IMR-90 (cell line): ENCODE data around the gene PRR12. TPM values are rescaled to one million over a fixed set of nuclear protein-coding genes. Genes with fewer than 3 reads are reported as not detected.

ENCODE experiments used
- ATAC-seq: fragments of 200-7000 bp; cut with Tn5 transposase; 2 replicates; pipeline ENCODE4 v1.9.1; 2020; ENCODE audit warnings: low read depth, mild to moderate bottlenecking, moderate library complexity
- BruUV-seq: library from RNA; stranded (reverse); fragments of 400-500 nt; replicated peaks from 2 replicates; lab custom pipeline; 2021; lab: Mats Ljungman, UMichigan
- CTCF ChIA-PET: fragments of 300-600 bp; formaldehyde crosslinking; extraction: SDS; loops from one replicate; lab custom pipeline; 2021; ENCODE audit warnings: antibody characterized with exemption; lab: Yijun Ruan, JAX
- POLR2A ChIA-PET: fragments of 300-600 bp; sonication (Branson Sonifier 250); formaldehyde crosslinking; loops from one replicate; lab custom pipeline; 2022; ENCODE audit warnings: antibody characterized with exemption; ENCODE audit not compliant: unreplicated experiment; lab: Charles Lee
- DNase-seq: peaks from one replicate; pipeline ENCODE4 v3.0.0; 2013
- H2AFZ ChIP-seq: replicated peaks from 2 replicates; pipeline ENCODE3; 2013; ENCODE audit warnings: low read length, mild to moderate bottlenecking; ENCODE audit not compliant: poor library complexity
- H2AK5ac ChIP-seq: 2 replicates; pipeline ENCODE4 v1.6.1; 2013; ENCODE audit warnings: low read depth, low read length, inconsistent platforms
- H2AK9ac ChIP-seq: replicated peaks from 2 replicates; pipeline ENCODE3; 2013; ENCODE audit warnings: mild to moderate bottlenecking, low read depth, low read length, moderate library complexity; ENCODE audit not compliant: poor library complexity
- H2BK120ac ChIP-seq: 2 replicates; pipeline ENCODE4 v1.6.1; 2013; ENCODE audit warnings: low read depth, low read length, inconsistent platforms
- H2BK15ac ChIP-seq: 3 replicates; pipeline ENCODE4 v1.6.1; 2013; ENCODE audit warnings: low read depth, low read length, inconsistent platforms
- H2BK20ac ChIP-seq: 2 replicates; pipeline ENCODE4 v1.6.1; 2013; ENCODE audit warnings: low read depth, mild to moderate bottlenecking, inconsistent platforms, low read length, moderate library complexity
- H2BK5ac ChIP-seq: 2 replicates; pipeline ENCODE4 v1.6.1; 2013; ENCODE audit warnings: mild to moderate bottlenecking, low read depth, low read length, inconsistent platforms; ENCODE audit not compliant: poor library complexity, severe bottlenecking
- H3K14ac ChIP-seq: replicated peaks from 2 replicates; pipeline ENCODE4 v1.6.1; 2013; ENCODE audit warnings: low read depth, low read length, inconsistent platforms
- H3K18ac ChIP-seq: 2 replicates; pipeline ENCODE4 v1.6.1; 2013; ENCODE audit warnings: low read depth, low read length, control low read depth
- H3K23ac ChIP-seq: 2 replicates; pipeline ENCODE4 v1.6.1; 2013; ENCODE audit warnings: low read depth, low read length, inconsistent platforms
- H3K27ac ChIP-seq: 2 replicates; pipeline ENCODE4 v1.5.1; 2013; ENCODE audit warnings: mild to moderate bottlenecking, control low read depth, low read length; ENCODE audit not compliant: insufficient read depth
- H3K27me3 ChIP-seq: 2 replicates; pipeline ENCODE4 v1.6.1; 2013; ENCODE audit warnings: low read length; ENCODE audit not compliant: control insufficient read depth, insufficient read depth
- H3K36me3 ChIP-seq: 2 replicates; pipeline ENCODE4 v1.6.1; 2013; ENCODE audit warnings: low read length, mixed read lengths; ENCODE audit not compliant: control insufficient read depth, insufficient read depth
- H3K4ac ChIP-seq: 2 replicates; pipeline ENCODE4 v1.6.1; 2013; ENCODE audit warnings: low read depth, low read length, inconsistent platforms
- H3K4me1 ChIP-seq: 2 replicates; pipeline ENCODE4 v1.6.1; 2013; ENCODE audit warnings: low read length, mixed read lengths; ENCODE audit not compliant: control insufficient read depth, insufficient read depth
- H3K4me2 ChIP-seq: 2 replicates; pipeline ENCODE4 v1.6.1; 2013; ENCODE audit warnings: low read depth, mild to moderate bottlenecking, control low read depth, low read length, moderate library complexity
- H3K4me3 ChIP-seq: 2 replicates; pipeline ENCODE4 v1.5.1; 2013; ENCODE audit warnings: low read depth, mild to moderate bottlenecking, control low read depth, low read length, moderate library complexity; ENCODE audit not compliant: insufficient read depth
- H3K56ac ChIP-seq: 2 replicates; pipeline ENCODE4 v1.6.1; 2013; ENCODE audit warnings: low read length, inconsistent platforms; ENCODE audit not compliant: insufficient read depth; ENCODE audit errors: extremely low read depth
- H3K79me1 ChIP-seq, 2 experiments: 2 replicates each; pipeline ENCODE4 v1.6.1; 2013; ENCODE audit warnings: low read length in 2 of 2, inconsistent platforms in 1 of 2, low read depth in 1 of 2
- H3K9ac ChIP-seq: 2 replicates; pipeline ENCODE4 v1.6.1; 2013; ENCODE audit warnings: low read depth, low read length, control low read depth
- H3K9me1 ChIP-seq: 2 replicates; pipeline ENCODE4 v1.6.1; 2013; ENCODE audit warnings: low read length, inconsistent platforms; ENCODE audit not compliant: insufficient read depth
- H3K9me3 ChIP-seq: 2 replicates; pipeline ENCODE4 v1.6.1; 2013; ENCODE audit warnings: low read length; ENCODE audit not compliant: control insufficient read depth, insufficient read depth
- H4K20me1 ChIP-seq: 2 replicates; pipeline ENCODE4 v1.6.1; 2013; ENCODE audit warnings: low read length, inconsistent platforms; ENCODE audit not compliant: insufficient read depth
- H4K5ac ChIP-seq: 2 replicates; pipeline ENCODE4 v1.6.1; 2013; ENCODE audit warnings: mild to moderate bottlenecking, low read depth, low read length, control low read depth
- H4K8ac ChIP-seq, 2 experiments: 2 replicates each; pipeline ENCODE4 v1.6.1; 2013; ENCODE audit warnings: low read depth in 2 of 2, low read length in 2 of 2, control low read depth in 1 of 2, inconsistent platforms in 1 of 2
- H4K91ac ChIP-seq: 2 replicates; pipeline ENCODE4 v1.6.1; 2013; ENCODE audit warnings: low read depth, low read length, inconsistent platforms; ENCODE audit not compliant: insufficient read depth
- BHLHE40 ChIP-seq: fragments of 150-350 bp; IDR thresholded peaks from 2 replicates; pipeline ENCODE4 v1.6.1; 2016; ENCODE audit warnings: mild to moderate bottlenecking, low read depth, low read length
- CHD1 ChIP-seq: IDR thresholded peaks from 2 replicates; pipeline ENCODE4 v1.6.1; 2012; ENCODE audit warnings: low read depth, low read length, improper control_type of control experiment
- FOS ChIP-seq: fragments of 150-350 bp; IDR thresholded peaks from 2 replicates; pipeline ENCODE4 v1.6.1; 2016; ENCODE audit warnings: low read depth, low read length
- MAFK ChIP-seq: IDR thresholded peaks from 2 replicates; pipeline ENCODE4 v1.6.1; 2012; ENCODE audit warnings: low read depth, low read length, improper control_type of control experiment
- MAZ ChIP-seq: IDR thresholded peaks from 2 replicates; pipeline ENCODE4 v1.6.1; 2012; ENCODE audit warnings: low read depth, mild to moderate bottlenecking, low read length, improper control_type of control experiment, moderate library complexity, borderline replicate concordance
- MXI1 ChIP-seq: IDR thresholded peaks from 2 replicates; pipeline ENCODE4 v1.6.1; 2012; ENCODE audit warnings: low read depth, mild to moderate bottlenecking, low read length, moderate library complexity, borderline replicate concordance
- NFE2L2 ChIP-seq: fragments of 150-350 bp; IDR thresholded peaks from 2 replicates; pipeline ENCODE4 v1.6.1; 2016; ENCODE audit warnings: low read depth, mild to moderate bottlenecking, low read length
- POLR2A ChIP-seq: IDR thresholded peaks from 2 replicates; pipeline ENCODE4 v1.6.1; 2012; ENCODE audit warnings: mild to moderate bottlenecking, low read depth, low read length
- SMC3 ChIP-seq: fragments of 150-350 bp; IDR thresholded peaks from 2 replicates; pipeline ENCODE4 v1.6.1; 2016; ENCODE audit warnings: low read depth, mild to moderate bottlenecking, antibody characterized with exemption, low read length, moderate library complexity
- WGBS, 2 experiments: methylation state at CpG; one replicate each; pipeline versions ENCODE4 v1.1.5 to v1.1.7; 2013; ENCODE audit warnings: missing lambda C conversion rate in 2 of 2; ENCODE audit not compliant: insufficient read length in 1 of 2; ENCODE audit errors: extremely low coverage in 2 of 2; 5-methylcytosine and 5-hydroxymethylcytosine counted together
- dilution Hi-C: fragments of 300-500 bp; cut with HindIII; formaldehyde crosslinking; loops from one replicate; pipeline ENCODE4 v1.14.3; 2018; ENCODE audit warnings: low sequenced_read_pairs; ENCODE audit not compliant: unreplicated experiment
- in situ Hi-C: fragments of 300-500 bp; cut with MboI; formaldehyde crosslinking; loops from 3 replicates; pipeline ENCODE4 v1.14.3; 2019; ENCODE audit warnings: low sequenced_read_pairs, inconsistent platforms, mixed read lengths
- intact Hi-C: fragments of 100-400 bp; cut with micrococcal nuclease; formaldehyde crosslinking; loops from 2 replicates; pipeline ENCODE4 v1.10.0; 2022
- polyA plus RNA-seq, 3 experiments: library from polyadenylated mRNA; depleted of rRNA; stranded (reverse); fragments of >200 nt; gene quantifications; 2 replicates each; pipeline ENCODE4 v1.2.3, GENCODE V29; 2012; ENCODE audit warnings: low replicate concordance in 1 of 3
- total RNA-seq: library from RNA; depleted of rRNA; stranded (reverse); fragments of >200 nt; gene quantifications from 2 replicates; pipeline ENCODE4 v1.2.3, GENCODE V29; 2012

Gene PRR12
- total and polyA plus RNA-seq, 2 of the 4 experiments (the other 2 are of a cell fraction): 0.36 to 4.1 TPM

DNA sequence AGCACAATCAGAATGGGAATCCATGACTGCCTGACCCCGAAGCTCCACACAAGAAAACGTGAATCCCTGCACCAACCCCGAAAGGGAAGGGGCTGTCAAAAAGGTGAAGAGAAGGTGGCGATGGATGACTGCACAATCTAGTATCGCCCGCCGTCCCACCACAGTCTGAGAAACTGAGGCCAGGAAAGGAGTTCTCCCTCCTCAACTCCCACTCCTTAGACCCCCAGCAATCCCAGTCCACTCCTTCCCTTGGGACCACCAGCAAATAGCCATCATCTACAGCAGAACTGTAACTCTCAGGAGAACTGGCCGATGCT, 11.1 kb upstream of the PRR12 start:
- H3K27me3 ChIP-seq: no peaks in the 10 kb centered on the region
- H2BK20ac ChIP-seq: no peak overlapping the region
- 0 out of 2 replicates have a peak overlapping the region, but pooled peaks have one; percentile 30 for H4K91ac ChIP-seq
- dilution Hi-C loops (no loop called here), intact Hi-C loops (no loop called here), in situ Hi-C loops (no loop called here)
- no CpG with 5 or more reads among the region's 8 CpGs for WGBS, 2 experiments
- ChIA-PET CTCF (interaction anchor here (1.2 to 2.1 kb wide), 2 partner anchors 10 to 11 kb away, joined by 3 to 6 read pairs; partner anchors contain the start of gene PRR12), POLR2A (no interaction called here)
- H2BK120ac ChIP-seq: no peak overlapping the region
- H3K18ac ChIP-seq: no peak overlapping the region
- H3K9me1 ChIP-seq: no peaks in the 10 kb centered on the region
- H3K4me2 ChIP-seq: peak overlapping the region; percentile 94
- peak overlapping the region; percentile 92 for H2AK9ac ChIP-seq
- peaks cover 3% of the 10 kb centered on the region; the same call in 1 of the 2 replicates for H3K36me3 ChIP-seq
- peak overlapping the region; percentile 10 for H2BK5ac ChIP-seq
- no peaks in the 10 kb centered on the region for H3K4me1 ChIP-seq
- H4K8ac ChIP-seq: peak overlapping the region in 1 of 2 experiments; percentile 60; a peak in 1 of 4 replicates
- peak overlapping the region; percentile 69 for H3K4ac ChIP-seq
- peak overlapping the region; percentile 81 for H3K14ac ChIP-seq
- TSS peak; percentile 43 for BruUV-seq
- no peak for TF ChIP-seq MAZ
- no peak for TF ChIP-seq NFE2L2
- no peak for TF ChIP-seq SMC3
- TF ChIP-seq MAFK: no peak
- TF ChIP-seq CHD1: no peak
- no peak for TF ChIP-seq BHLHE40
- TF ChIP-seq POLR2A: no peak
- TF ChIP-seq MXI1: no peak; the same call in 1 of the 2 replicates
- no peak for TF ChIP-seq FOS
- peak overlapping the region; percentile 86 for H3K23ac ChIP-seq
- peak overlapping the region; percentile 60; the same call in 1 of the 2 replicates for H3K56ac ChIP-seq
- peak overlapping the region; percentile 36 for H3K27ac ChIP-seq
- H3K4me3 ChIP-seq: peak overlapping the region; percentile 67
- ATAC-seq (no peak; the same call in 1 of the 2 replicates), DNase-seq (no peak)
- H4K5ac ChIP-seq: no peak overlapping the region
- H2AFZ ChIP-seq: peak overlapping the region; percentile 93
- H3K9me3 ChIP-seq: no peaks in the 10 kb centered on the region
- no peak overlapping the region for H2BK15ac ChIP-seq
- peaks cover 13 to 38% of the 10 kb centered on the region in 2 experiments; a peak in 3 of 4 replicates for H3K79me1 ChIP-seq
- H3K9ac ChIP-seq: peak overlapping the region; percentile 72
- peaks cover 7% of the 10 kb centered on the region; the same call in 1 of the 2 replicates for H4K20me1 ChIP-seq
- H2AK5ac ChIP-seq: peak overlapping the region; percentile 80
